Progenitor cell of endocrine pancreas (in vitro differentiated cells): ENCODE data around the gene PACS1. TPM values are rescaled to one million over a fixed set of nuclear protein-coding genes. Genes with fewer than 3 reads are reported as not detected.

Experiments used
- DNase-seq: peaks from one replicate; pipeline ENCODE4 v3.0.0; 2021; ENCODE audit warnings: low spot score; ENCODE audit not compliant: unreplicated experiment
- H3K27ac Mint-ChIP-seq: 2 replicates; pipeline ENCODE4 v1.8.0; 2021; ENCODE audit warnings: mild to moderate bottlenecking, moderate library complexity, mixed read lengths
- H3K27me3 Mint-ChIP-seq: 2 replicates; pipeline ENCODE4 v1.8.0; 2021; ENCODE audit warnings: mixed read lengths
- H3K36me3 Mint-ChIP-seq: 2 replicates; pipeline ENCODE4 v1.8.0; 2022; ENCODE audit warnings: mixed read lengths; ENCODE audit not compliant: insufficient read depth
- H3K4me1 Mint-ChIP-seq: 2 replicates; pipeline ENCODE4 v1.8.0; 2021; ENCODE audit warnings: low read depth, mixed read lengths
- H3K4me3 Mint-ChIP-seq: 2 replicates; pipeline ENCODE4 v1.8.0; 2021; ENCODE audit warnings: low read depth, mild to moderate bottlenecking, moderate library complexity, mixed read lengths
- H3K9me3 Mint-ChIP-seq: 2 replicates; pipeline ENCODE4 v1.8.0; 2021; ENCODE audit warnings: low read depth, mixed read lengths
- total RNA-seq: library from RNA; stranded (reverse); gene quantifications from 2 replicates; pipeline ENCODE4 v1.2.1, GENCODE V29; 2021
- TF ChIP-seq, protein P1 (sequence below): fragments of 200-600 bp; sonication (generic); IDR thresholded peaks from one replicate; pipeline ENCODE4 v1.5.0; 2021; ENCODE audit warnings: antibody characterized with exemption, mild to moderate bottlenecking; ENCODE audit not compliant: unreplicated experiment

PACS1 gene
- total RNA-seq, 1 donor from 2014 or later, result 72.3 TPM

GRCh38 chr11:66115638-66116301, 45.7 kb downstream of the PACS1 start:
- TF ChIP-seq, protein P1, sequence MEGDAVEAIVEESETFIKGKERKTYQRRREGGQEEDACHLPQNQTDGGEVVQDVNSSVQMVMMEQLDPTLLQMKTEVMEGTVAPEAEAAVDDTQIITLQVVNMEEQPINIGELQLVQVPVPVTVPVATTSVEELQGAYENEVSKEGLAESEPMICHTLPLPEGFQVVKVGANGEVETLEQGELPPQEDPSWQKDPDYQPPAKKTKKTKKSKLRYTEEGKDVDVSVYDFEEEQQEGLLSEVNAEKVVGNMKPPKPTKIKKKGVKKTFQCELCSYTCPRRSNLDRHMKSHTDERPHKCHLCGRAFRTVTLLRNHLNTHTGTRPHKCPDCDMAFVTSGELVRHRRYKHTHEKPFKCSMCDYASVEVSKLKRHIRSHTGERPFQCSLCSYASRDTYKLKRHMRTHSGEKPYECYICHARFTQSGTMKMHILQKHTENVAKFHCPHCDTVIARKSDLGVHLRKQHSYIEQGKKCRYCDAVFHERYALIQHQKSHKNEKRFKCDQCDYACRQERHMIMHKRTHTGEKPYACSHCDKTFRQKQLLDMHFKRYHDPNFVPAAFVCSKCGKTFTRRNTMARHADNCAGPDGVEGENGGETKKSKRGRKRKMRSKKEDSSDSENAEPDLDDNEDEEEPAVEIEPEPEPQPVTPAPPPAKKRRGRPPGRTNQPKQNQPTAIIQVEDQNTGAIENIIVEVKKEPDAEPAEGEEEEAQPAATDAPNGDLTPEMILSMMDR, result no peak
- Mint-ChIP-seq H3K9me3 (no peaks in the 10 kb centered on the region), H3K4me3 (peak overlapping the region; percentile 17), H3K36me3 (no peaks in the 10 kb centered on the region), H3K27ac (peak overlapping the region; percentile 66), H3K4me1 (peaks cover 47% of the 10 kb centered on the region), H3K27me3 (no peaks in the 10 kb centered on the region)
- no peak for DNase-seq

- H3K9me3 Mint-ChIP-seq, result no peaks in the 10 kb centered on the region
- H3K4me3 Mint-ChIP-seq, result no peak overlapping the region
- H3K4me1 Mint-ChIP-seq, result peaks cover 46% of the 10 kb centered on the region
- DNase-seq, result no peak
- H3K27me3 Mint-ChIP-seq, result no peaks in the 10 kb centered on the region
- H3K36me3 Mint-ChIP-seq, result peaks cover 2% of the 10 kb centered on the region
- TF ChIP-seq, protein P1, result no peak
- peak overlapping the region; percentile 70 for H3K27ac Mint-ChIP-seq
These were observed 46.7 kb downstream of the PACS1 start for GRCh38 chr11:66116576-66117361.

- no peak for DNase-seq
- Mint-ChIP-seq H3K27ac (peak overlapping the region; percentile 79), H3K9me3 (no peaks in the 10 kb centered on the region), H3K4me1 (peaks cover 31% of the 10 kb centered on the region), H3K27me3 (no peaks in the 10 kb centered on the region), H3K4me3 (no peak overlapping the region), H3K36me3 (peaks cover 2% of the 10 kb centered on the region)
- TF ChIP-seq, protein P1, result no peak
These were observed 48.8 kb downstream of the PACS1 start for GRCh38 chr11:66118847-66119246.

- Mint-ChIP-seq H3K36me3 (peaks cover 2% of the 10 kb centered on the region), H3K27me3 (no peaks in the 10 kb centered on the region), H3K9me3 (no peaks in the 10 kb centered on the region), H3K27ac (peak overlapping the region; percentile 79), H3K4me3 (no peak overlapping the region), H3K4me1 (peaks cover 36% of the 10 kb centered on the region)
- TF ChIP-seq, protein P1, result no peak
- no peak for DNase-seq
These were observed 49.5 kb downstream of the PACS1 start for GRCh38 chr11:66119348-66120133.

GRCh38 chr11:66121466-66121865, 51.4 kb downstream of the PACS1 start:
- TF ChIP-seq, protein P1, result no peak
- Mint-ChIP-seq H3K27ac (no peak overlapping the region), H3K4me3 (no peak overlapping the region), H3K27me3 (no peaks in the 10 kb centered on the region), H3K4me1 (peaks cover 27% of the 10 kb centered on the region), H3K36me3 (peaks cover 2% of the 10 kb centered on the region), H3K9me3 (no peaks in the 10 kb centered on the region)
- no peak for DNase-seq
